ENCODE data around the gene TMEM151B. TPM values are rescaled to one million over a fixed set of nuclear protein-coding genes. Genes with fewer than 3 reads are reported as not detected.

Gene TMEM151B
- total and polyA plus RNA-seq, 7 donors = 0.04 to 0.07 TPM; not detected in 5

- WGBS, 3 donors = 85 to 88% (median 87%) methylated on average over 4 to 5 of the region's 5 CpGs
- DNase-seq (no peak), ATAC-seq (no peak)
- no peaks in the 10 kb centered on the region for H3K27me3 ChIP-seq (ENCODE audit: insufficient read depth in 3 of 3, low read length in 2 of 3)
- TF ChIP-seq CTCF (IDR thresholded peaks at IDR 0.05) = no peak
- no peaks in the 10 kb centered on the region for H3K4me1 ChIP-seq
- no peak overlapping the region for H3K4me3 ChIP-seq
- intact Hi-C loops (cut with DNase I) = loop anchor here (5.0 kb wide), 1 partner anchor 38 kb away; the partner anchor contains the start of gene NFKBIE (in 2 of the 2)
- peaks cover 4 to 99% of the 10 kb centered on the region in 2 donors for H3K36me3 ChIP-seq (ENCODE audit: insufficient read depth in 1 of 2, low read depth in 1 of 2)
- H3K27ac ChIP-seq = no peak overlapping the region
- H3K9me3 ChIP-seq = no peaks in the 10 kb centered on the region
These were observed 35.0 kb downstream of the TMEM151B start for GRCh38 chr6:44305200-44305725.

- no peaks in the 10 kb centered on the region for H3K27me3 ChIP-seq (ENCODE audit: insufficient read depth in 3 of 3, low read length in 2 of 3)
- H3K4me3 ChIP-seq = no peak overlapping the region
- no peaks in the 10 kb centered on the region for H3K9me3 ChIP-seq
- 91 to 92% (median 92%) methylated on average over 8 of the region's 8 CpGs for WGBS, 3 donors
- ATAC-seq (no peak), DNase-seq (no peak)
- H3K27ac ChIP-seq = no peak overlapping the region
- intact Hi-C loops (cut with DNase I) = loop anchor here (5.0 kb wide), 1 partner anchor 39 kb away; the partner anchor contains the start of gene NFKBIE (in 2 of the 2)
- peaks cover 4 to 100% of the 10 kb centered on the region in 2 donors for H3K36me3 ChIP-seq (ENCODE audit: insufficient read depth in 1 of 2, low read depth in 1 of 2)
- no peak for TF ChIP-seq CTCF (IDR thresholded peaks at IDR 0.05)
- H3K4me1 ChIP-seq = no peaks in the 10 kb centered on the region
These were observed 36.5 kb downstream of the TMEM151B start for GRCh38 chr6:44306710-44307109.

- H3K9me3 ChIP-seq = no peaks in the 10 kb centered on the region
- DNase-seq (no peak), ATAC-seq (no peak)
- 95 to 100% (median 95%) methylated on average over 10 of the region's 10 CpGs for WGBS, 3 donors
- no peaks in the 10 kb centered on the region for H3K27me3 ChIP-seq (ENCODE audit: insufficient read depth in 3 of 3, low read length in 2 of 3)
- peaks cover 2% of the 10 kb centered on the region for H3K4me1 ChIP-seq
- H3K4me3 ChIP-seq = no peak overlapping the region
- H3K36me3 ChIP-seq (ENCODE audit: insufficient read depth in 1 of 2, low read depth in 1 of 2) = peaks cover 4 to 95% of the 10 kb centered on the region in 2 donors
- intact Hi-C loops (cut with DNase I) = loop anchor here (5.0 kb wide), 1 partner anchor 40 kb away; the partner anchor contains the start of gene NFKBIE (in 2 of the 2)
- TF ChIP-seq CTCF (IDR thresholded peaks at IDR 0.05) = no peak
- H3K27ac ChIP-seq = no peak overlapping the region
These were observed 37.0 kb downstream of the TMEM151B start for GRCh38 chr6:44307217-44307616.

- DNase-seq (no peak), ATAC-seq (no peak)
- 86 to 94% (median 87%) methylated on average over 2 of the region's 2 CpGs for WGBS, 3 donors
- TF ChIP-seq CTCF (IDR thresholded peaks at IDR 0.05) = no peak
- intact Hi-C loops (cut with DNase I) = loop anchor here (5.0 kb wide), 1 partner anchor 42 kb away; the partner anchor contains the start of gene NFKBIE (in 2 of the 2)
- Histone ChIP-seq H3K36me3 (ENCODE audit: insufficient read depth in 1 of 2, low read depth in 1 of 2) (peaks cover 4 to 77% of the 10 kb centered on the region in 2 donors), H3K27me3 (ENCODE audit: insufficient read depth in 3 of 3, low read length in 2 of 3) (no peaks in the 10 kb centered on the region), H3K9me3 (no peaks in the 10 kb centered on the region), H3K4me3 (no peak overlapping the region), H3K4me1 (peaks cover 6% of the 10 kb centered on the region), H3K27ac (no peak overlapping the region)
These were observed 38.8 kb downstream of the TMEM151B start for GRCh38 chr6:44309092-44309491.

- intact Hi-C loops (cut with DNase I) = loop anchor here (5.0 kb wide), 1 partner anchor 42 kb away; the partner anchor contains the start of gene NFKBIE (in 2 of the 2)
- no peak for TF ChIP-seq CTCF (IDR thresholded peaks at IDR 0.05)
- Histone ChIP-seq H3K9me3 (no peaks in the 10 kb centered on the region), H3K4me1 (peaks cover 6% of the 10 kb centered on the region), H3K36me3 (ENCODE audit: insufficient read depth in 1 of 2, low read depth in 1 of 2) (peaks cover 4 to 71% of the 10 kb centered on the region in 2 donors), H3K27me3 (ENCODE audit: insufficient read depth in 3 of 3, low read length in 2 of 3) (no peaks in the 10 kb centered on the region), H3K4me3 (no peak overlapping the region), H3K27ac (no peak overlapping the region)
- no peak for ATAC-seq
- no peak for DNase-seq
These were observed 39.4 kb downstream of the TMEM151B start for GRCh38 chr6:44309631-44310030.
